HG03025 (cell line): ENCODE results near the gene BRSK2.
"Not testable (repeated sequence)": the region's sequence is repeated elsewhere in the genome, so short reads cannot be mapped to it uniquely, and the experiment has no call there.

ENCODE experiments used
- ATAC-seq: cut with Tn5 transposase; IDR thresholded peaks from one replicate; pipeline ENCODE4 v1.9.1; 2021; ENCODE audit warnings: mild to moderate bottlenecking, moderate library complexity; ENCODE audit not compliant: unreplicated experiment, low FRiP score

The BRSK2 gene

DNA sequence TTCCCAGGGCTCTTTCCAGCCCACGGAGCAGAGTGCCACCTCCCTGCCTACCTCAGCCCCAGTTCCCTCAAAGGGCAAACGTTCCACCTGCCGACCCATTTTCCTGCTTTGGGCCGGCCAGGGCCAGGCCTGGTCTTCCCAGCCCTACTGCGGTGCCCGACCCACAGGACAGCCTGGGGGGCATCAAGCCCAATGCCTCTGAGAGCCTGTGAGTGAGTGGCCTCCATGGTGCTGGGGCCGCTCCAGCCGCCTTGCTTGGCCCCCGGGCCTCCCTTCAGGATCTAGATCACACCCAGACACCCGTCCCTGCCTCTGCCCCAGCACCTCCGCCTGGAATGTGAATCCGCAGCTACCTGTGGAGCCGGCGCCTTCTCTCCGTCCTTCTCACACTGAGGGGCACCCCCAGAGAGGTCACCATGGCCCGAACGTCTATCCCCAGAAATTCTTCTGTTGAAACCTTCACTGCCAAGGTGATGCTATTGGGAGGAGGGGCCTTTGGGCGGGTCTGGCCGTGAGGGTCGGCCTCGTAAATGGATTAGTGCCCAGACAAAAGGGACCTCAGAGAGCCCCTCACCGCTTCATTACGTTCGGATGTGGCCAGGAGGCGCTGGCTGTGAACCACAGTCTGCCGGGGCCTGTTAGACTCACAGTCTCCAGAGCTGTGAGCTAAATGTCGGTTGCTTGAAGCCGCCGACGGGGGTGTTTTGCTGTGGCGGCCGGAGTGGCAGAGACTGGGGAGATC lies 36.2 kb upstream of the BRSK2 start:
- ATAC-seq: no peak

DNA sequence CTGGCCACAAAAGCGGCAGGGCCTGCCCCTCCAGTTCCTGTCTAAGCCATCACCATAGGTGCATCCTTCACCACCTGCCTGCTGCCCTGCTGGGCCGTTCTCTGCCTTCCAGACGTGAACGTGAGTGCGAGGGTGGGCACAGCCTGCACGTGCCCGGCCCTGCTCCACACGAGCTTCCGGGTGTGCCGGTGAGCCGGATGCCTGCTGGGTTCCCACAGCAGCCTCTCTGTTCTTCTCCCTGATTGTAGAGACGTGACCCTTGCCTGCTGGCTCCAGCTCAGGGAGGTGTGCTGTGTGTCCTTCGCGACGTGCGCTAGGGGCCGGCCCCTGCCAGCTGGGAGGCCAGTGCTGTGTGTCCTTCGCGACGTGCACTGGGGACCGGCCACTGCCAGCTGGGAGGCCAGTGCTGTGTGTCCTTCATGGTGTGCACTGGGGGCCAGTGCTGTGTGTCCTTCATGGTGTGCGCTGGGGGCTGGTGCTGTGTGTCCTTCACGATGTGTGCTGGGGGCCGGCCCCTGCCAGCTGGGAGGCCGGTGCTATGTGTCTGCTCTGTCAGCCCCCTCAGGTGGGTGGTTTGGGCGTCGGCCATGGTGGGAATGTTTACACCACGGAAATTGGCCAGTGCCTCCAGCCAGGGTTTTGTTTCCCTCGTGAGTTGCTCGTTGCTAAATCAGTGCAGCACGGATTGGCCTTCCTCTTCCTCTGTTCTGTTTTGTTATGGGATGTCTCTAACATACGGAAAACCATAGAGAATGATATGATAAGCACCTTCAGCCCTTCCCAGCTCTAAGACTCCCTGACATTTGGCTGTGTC lies 35.4 kb upstream of the BRSK2 start:
- ATAC-seq: no peak

- no peak for ATAC-seq
Measured at GRCh38 chr11:1356007-1356435, 33.7 kb upstream of the BRSK2 start.

- no peak for ATAC-seq
Measured at GRCh38 chr11:1356478-1356960, 33.2 kb upstream of the BRSK2 start.

DNA sequence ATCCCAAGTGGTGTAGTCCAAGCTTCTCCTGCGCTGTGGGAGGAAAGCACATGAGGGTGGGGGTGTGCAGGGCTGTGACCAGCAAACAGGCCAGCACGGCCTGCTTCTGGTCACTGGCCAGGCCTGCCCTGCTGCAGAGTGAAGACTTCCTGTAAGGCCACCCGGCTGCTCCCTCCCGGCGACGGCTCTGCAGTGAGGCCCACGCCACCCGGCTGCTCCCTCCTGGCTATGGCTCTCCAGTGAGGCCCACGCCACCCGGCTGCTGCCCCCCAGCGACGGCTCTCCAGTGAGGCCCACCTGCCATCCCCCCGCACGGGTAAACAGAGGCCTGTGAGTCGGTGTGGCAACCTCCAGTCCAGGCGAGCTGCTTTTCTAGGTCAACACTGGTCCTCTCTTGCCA lies 31.4 kb upstream of the BRSK2 start:
- no peak for ATAC-seq

DNA sequence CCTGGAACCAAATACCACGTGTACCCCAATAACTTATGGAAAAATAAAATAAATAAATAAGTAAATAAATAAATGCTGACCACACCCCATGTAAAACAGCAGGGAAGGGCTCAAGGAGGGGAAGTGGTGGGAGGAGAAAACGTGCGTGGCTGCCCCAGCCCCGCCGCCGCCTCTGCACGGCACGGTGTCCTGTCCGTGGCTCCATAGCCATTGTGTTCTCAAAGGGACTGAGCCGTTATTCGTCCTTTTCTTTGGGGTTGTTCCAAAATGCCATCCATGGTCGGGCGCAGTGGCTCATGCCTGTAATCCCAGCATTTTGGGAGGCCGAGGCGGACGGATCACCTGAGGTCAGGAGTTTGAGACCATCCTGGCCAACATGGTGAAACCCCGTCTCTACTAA lies 30.8 kb upstream of the BRSK2 start:
- ATAC-seq: not testable (repeated sequence)

GRCh38 chr11:1359556-1359955 lies 30.2 kb upstream of the BRSK2 start:
- no peak for ATAC-seq

DNA sequence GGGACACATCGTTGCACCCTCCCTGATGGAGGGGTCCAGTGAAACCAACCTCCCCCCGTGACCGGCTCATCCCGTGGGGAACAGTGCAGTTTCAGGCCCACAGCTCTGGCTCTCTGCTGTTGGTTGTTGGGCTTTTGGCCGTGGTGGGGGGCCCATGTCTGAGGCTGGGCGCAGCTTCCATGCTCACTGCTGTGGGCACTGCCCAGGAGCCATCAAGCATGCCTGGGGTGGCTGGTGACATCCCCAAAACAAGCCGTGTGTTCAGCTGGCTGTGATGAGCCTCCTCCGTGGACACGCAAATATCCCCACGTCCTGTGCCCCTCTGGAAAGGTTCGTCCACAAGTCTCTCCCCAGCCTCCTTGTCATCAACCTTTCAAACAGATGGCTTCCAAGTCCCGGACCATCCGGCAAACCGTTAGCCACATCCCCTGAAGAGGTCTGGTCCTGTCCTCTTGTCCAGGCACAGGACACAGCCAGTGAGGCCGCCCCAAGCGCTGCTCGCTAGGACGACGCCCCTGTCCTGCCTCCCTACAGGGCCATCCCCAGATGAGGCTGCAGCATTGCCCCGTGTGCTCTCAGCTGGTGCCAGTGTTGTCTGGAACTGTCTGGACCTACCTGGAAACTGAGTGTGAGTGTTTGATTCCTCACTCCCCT lies 29.4 kb upstream of the BRSK2 start:
- no peak for ATAC-seq

- no peak for ATAC-seq
Measured at GRCh38 chr11:1360835-1361357, 28.8 kb upstream of the BRSK2 start.

- no peak for ATAC-seq
Measured at GRCh38 chr11:1361882-1362281, 27.9 kb upstream of the BRSK2 start.

GRCh38 chr11:1367721-1368120 lies 22.0 kb upstream of the BRSK2 start:
- no peak for ATAC-seq

GRCh38 chr11:1368216-1368615 lies 21.5 kb upstream of the BRSK2 start:
- no peak for ATAC-seq

DNA sequence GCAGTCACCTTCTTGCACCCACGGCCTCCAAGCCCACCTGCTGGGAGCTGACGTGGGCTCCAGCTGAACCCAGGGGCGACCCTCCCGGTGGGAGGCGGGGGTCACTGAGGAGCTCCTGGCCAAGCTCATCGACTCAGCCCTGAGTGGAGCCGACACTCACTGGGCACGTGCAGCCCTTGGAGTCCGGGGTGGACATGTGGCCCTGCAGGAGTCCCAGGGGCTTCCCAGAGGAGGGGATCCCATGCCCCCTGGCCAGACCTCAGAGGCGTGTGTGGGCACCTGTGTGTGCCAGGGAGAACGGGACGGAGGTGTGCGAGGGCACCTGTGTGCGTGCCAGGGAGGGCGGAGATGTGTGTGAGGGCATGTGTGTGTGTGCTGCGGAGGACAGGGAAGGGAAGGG lies 20.8 kb upstream of the BRSK2 start:
- no peak for ATAC-seq

- no peak for ATAC-seq
Measured at GRCh38 chr11:1369371-1370005, 20.2 kb upstream of the BRSK2 start.

DNA sequence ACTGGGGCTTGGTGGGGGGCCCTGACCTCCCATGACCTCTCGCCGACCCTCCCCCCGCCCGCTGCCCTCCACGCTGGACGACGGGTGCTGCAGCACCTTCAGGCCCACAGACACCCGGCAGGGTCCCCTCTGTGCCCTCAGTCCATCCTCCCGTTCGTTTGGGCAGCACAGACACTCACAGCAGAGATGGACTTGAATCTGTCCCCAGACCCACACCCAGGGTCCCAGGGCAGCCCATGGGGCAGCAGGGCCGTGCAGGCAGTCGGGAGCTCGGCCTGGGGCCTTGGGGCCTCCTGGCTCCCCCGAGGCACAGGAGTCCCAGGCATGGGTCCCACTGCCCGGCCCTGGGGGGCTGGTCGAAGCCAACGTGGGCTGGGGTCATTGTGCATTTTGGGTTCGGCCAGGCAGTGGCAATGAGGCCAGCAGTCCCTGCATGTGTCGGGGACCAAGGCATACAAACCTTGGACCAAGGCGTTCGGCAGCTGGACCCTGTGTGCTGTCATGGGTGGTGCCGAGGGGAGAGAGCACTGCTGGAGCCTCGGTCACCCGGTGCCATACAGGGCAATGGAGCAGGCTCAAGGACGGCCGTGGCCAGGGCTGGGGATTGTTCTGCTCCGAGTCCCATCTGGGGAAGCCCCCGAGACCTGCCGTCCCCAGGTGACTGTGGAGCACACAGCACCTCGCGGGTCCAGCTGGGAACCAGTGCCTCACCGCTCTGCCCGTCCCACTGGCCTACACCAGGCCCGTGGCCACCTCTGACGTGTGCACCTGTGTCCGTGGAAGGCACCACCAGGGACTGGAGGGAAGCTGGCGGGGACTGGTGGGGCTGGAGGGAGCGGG lies 19.3 kb upstream of the BRSK2 start:
- ATAC-seq: no peak

DNA sequence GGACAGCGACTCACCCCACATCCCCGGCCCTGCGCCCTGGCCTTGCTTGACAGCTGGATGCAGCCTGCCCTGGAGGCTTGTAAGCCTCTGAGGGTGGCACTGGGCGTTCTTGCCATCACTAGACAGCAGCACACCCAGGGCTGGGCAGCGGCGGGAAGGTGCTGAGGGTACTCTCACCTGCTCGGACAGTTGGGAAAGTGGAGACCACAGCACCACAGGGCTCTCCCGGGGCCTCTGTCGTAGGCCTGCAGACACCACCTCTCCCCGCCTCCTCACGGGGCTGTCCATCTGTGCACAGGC lies 18.8 kb upstream of the BRSK2 start:
- no peak for ATAC-seq

DNA sequence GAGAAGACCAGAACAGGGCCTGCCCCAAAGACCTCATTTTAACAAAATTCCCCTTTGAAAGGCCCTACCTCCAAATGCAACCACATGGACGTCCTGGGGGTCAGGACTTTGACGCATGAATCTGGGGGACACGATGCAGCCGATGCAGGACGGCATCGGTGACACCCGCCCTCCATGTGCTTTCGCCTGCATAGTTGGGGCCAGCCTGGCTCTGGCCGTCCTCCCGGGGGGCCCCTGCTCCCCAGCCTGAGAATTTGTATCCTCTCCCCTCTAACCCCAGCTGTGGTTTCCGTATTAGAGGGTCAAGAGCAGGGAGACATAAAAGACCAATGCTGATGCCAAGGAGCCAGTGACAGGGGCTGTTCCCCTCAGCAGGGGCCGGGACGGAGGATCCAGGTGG lies 18.4 kb upstream of the BRSK2 start:
- ATAC-seq: no peak

GRCh38 chr11:1371836-1372465 lies 17.8 kb upstream of the BRSK2 start:
- ATAC-seq: no peak

- no peak for ATAC-seq
Measured at GRCh38 chr11:1372660-1373059, 17.1 kb upstream of the BRSK2 start.
